ENCODE measurements around the gene TOR1AIP2. TPM values are rescaled to one million over a fixed set of nuclear protein-coding genes. Genes with fewer than 3 reads are reported as not detected.
A peak's percentile ranks its signal among the peaks of the same experiment; 100 is the strongest.

TOR1AIP2 gene
- total RNA-seq, 4 donors from 2014 or later = 51.1 to 69.8 (median 61.0) TPM

DNA sequence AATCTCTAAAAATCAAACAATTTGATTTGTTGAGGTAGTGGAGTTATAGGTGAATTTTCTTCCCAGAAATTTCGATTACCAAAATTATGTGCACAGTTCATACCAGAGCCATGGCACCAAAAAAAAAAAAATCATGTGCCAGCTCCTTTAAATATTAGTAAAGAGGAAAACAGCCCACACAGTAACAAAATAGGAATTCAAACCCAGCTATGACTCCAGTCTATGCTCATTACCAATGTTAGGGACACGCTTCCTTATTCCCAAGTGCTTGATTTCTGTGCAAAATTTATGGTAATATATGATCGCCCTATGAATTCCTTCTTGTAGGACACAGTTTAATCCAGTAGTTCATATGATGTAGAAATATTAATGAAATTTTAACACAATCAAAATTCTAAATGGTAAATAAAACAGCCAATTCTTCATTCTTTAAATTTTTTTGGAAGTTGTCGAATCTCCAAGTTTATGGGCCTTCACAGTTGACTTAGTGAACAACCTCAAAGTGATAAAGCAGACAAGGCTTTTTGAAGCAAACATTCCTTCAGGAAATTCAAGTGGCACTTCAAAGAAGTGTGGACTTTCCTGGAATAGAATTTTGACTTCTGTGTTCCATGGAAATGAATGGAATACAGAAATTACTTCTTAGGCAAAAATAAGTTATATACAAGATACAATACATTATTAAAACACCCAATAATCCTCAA, 1.9 kb downstream of the TOR1AIP2 start:
- TF ChIP-seq POLR2A (IDR thresholded peaks at IDR 0.05) = no peak
- TF ChIP-seq, protein P1, sequence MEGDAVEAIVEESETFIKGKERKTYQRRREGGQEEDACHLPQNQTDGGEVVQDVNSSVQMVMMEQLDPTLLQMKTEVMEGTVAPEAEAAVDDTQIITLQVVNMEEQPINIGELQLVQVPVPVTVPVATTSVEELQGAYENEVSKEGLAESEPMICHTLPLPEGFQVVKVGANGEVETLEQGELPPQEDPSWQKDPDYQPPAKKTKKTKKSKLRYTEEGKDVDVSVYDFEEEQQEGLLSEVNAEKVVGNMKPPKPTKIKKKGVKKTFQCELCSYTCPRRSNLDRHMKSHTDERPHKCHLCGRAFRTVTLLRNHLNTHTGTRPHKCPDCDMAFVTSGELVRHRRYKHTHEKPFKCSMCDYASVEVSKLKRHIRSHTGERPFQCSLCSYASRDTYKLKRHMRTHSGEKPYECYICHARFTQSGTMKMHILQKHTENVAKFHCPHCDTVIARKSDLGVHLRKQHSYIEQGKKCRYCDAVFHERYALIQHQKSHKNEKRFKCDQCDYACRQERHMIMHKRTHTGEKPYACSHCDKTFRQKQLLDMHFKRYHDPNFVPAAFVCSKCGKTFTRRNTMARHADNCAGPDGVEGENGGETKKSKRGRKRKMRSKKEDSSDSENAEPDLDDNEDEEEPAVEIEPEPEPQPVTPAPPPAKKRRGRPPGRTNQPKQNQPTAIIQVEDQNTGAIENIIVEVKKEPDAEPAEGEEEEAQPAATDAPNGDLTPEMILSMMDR (IDR thresholded peaks at IDR 0.05) = no peak
- Histone ChIP-seq H3K36me3 (peaks cover 5 to 31% (median 6%) of the 10 kb centered on the region in 3 donors), H3K4me1 (peaks cover 9 to 59% (median 15%) of the 10 kb centered on the region in 3 donors), H3K9me3 (no peaks in the 10 kb centered on the region), H3K27me3 (no peaks in the 10 kb centered on the region), H3K27ac (peak overlapping the region in 2 of 4 donors; percentile 89 to 90), H3K4me3 (peak overlapping the region in 3 of 4 donors; percentile 69 to 84 (median 80))
- intact Hi-C loops (cut with DNase I) = no loop called here
- WGBS, 2 donors = 85 to 91% methylated on average over 4 of the region's 4 CpGs
- DNase-seq = no peak

DNA sequence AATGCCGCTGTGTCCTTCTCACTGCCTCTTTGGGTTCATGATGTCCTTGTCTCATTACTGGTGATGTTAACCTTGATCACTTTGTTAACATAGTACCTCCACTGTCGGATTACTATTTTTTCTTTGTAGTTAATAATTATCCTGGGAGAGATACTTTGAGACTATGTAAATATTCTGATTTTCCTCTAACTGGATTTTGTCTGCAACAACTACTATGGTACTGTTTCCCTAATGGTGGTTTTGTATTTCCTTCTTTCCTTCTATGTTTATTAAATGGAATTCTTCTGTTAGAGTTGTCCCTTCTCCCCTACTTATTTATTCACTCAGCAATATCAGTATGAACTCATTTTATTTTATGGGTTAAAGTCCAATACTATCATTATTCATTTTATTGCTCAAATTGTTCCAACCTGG, 4.2 kb downstream of the TOR1AIP2 start:
- no peak overlapping the region for H3K4me3 ChIP-seq
- peaks cover 9 to 55% (median 15%) of the 10 kb centered on the region in 3 donors for H3K4me1 ChIP-seq
- H3K36me3 ChIP-seq = peaks cover 5 to 53% (median 6%) of the 10 kb centered on the region in 3 donors
- DNase-seq = no peak
- H3K27me3 ChIP-seq = no peaks in the 10 kb centered on the region
- intact Hi-C loops (cut with DNase I) = no loop called here
- WGBS, 2 donors = 94% methylated on average over 2 of the region's 2 CpGs
- no peak overlapping the region for H3K27ac ChIP-seq
- no peak for TF ChIP-seq POLR2A (IDR thresholded peaks at IDR 0.05)
- TF ChIP-seq, protein P1 (IDR thresholded peaks at IDR 0.05) = no peak
- no peaks in the 10 kb centered on the region for H3K9me3 ChIP-seq

DNA sequence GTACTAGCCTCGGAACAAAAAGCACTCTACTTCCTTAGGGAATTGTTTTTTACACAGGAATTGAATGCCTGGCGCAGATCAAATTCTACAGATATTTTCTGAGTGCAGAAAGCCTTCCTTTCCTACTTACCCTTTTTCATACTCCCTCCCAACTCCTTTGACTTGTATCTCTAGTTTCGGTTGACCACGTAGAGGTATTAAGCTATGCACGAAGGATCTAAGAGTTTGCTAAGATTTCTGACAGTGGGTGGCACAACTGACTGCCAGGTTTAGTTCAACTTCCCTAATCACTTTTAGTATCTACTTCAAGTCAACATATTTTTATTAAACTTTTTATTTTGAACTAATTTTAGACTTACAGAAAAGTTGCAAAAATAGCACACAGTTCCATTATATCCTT, 5.0 kb downstream of the TOR1AIP2 start:
- Histone ChIP-seq H3K27ac (peak overlapping the region in 1 of 4 donors; percentile 26), H3K9me3 (no peaks in the 10 kb centered on the region), H3K4me3 (no peak overlapping the region), H3K4me1 (peaks cover 9 to 50% (median 15%) of the 10 kb centered on the region in 3 donors), H3K36me3 (peaks cover 5 to 60% (median 6%) of the 10 kb centered on the region in 3 donors), H3K27me3 (no peaks in the 10 kb centered on the region)
- intact Hi-C loops (cut with DNase I) = no loop called here
- WGBS, 2 donors = 81 to 86% methylated on average over 5 of the region's 5 CpGs
- no peak for DNase-seq
- TF ChIP-seq POLR2A (IDR thresholded peaks at IDR 0.05) = no peak
- TF ChIP-seq, protein P1 (IDR thresholded peaks at IDR 0.05) = no peak

DNA sequence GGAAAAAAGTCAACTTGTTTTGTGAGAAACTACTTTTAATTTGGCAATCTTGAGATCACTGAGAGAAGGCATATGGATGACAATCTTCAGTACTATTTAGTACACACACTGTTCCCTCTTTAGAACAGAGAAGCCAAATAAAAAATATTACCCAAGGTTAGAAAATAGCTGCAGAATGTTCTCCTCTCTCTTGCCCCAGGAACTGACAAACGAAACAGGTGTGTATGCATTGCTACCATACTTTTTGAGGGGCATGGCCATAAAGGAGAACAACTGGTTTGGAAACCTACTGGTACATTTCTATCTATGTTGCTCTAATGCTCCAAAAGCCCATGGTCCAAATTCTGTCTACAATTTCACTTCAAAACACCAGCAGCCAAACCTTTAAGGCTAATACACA, 5.7 kb downstream of the TOR1AIP2 start:
- Histone ChIP-seq H3K4me1 (peaks cover 9 to 47% (median 15%) of the 10 kb centered on the region in 3 donors), H3K36me3 (peaks cover 5 to 66% (median 10%) of the 10 kb centered on the region in 3 donors), H3K27me3 (no peaks in the 10 kb centered on the region), H3K4me3 (no peak overlapping the region), H3K9me3 (no peaks in the 10 kb centered on the region), H3K27ac (peak overlapping the region in 1 of 4 donors; percentile 26)
- 44 to 67% methylated on average over 1 of the region's 1 CpG for WGBS, 2 donors
- TF ChIP-seq POLR2A (IDR thresholded peaks at IDR 0.05) = no peak
- TF ChIP-seq, protein P1 (IDR thresholded peaks at IDR 0.05) = no peak
- intact Hi-C loops (cut with DNase I) = no loop called here
- no peak for DNase-seq

DNA sequence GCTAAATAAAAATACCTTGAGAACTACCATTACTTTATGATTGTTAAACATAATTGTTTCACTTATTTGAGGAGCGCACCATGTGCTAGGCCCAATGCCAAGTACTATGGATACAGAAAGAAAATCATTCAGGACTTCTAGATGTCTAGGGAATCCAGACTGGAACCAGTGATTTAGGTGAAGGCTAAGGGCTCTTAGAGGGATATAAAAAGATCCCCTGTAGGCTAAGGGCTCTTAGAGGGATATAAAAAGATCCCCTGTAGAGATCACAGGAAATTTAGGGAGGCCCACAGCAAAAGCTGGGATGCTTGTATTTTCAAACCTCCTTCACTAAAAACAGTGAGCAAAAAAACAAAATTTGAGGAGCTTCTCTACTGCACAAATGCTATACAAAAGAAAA, 6.7 kb downstream of the TOR1AIP2 start:
- no peak for TF ChIP-seq POLR2A (IDR thresholded peaks at IDR 0.05)
- TF ChIP-seq, protein P1 (IDR thresholded peaks at IDR 0.05) = no peak
- no peak for DNase-seq
- H3K9me3 ChIP-seq = no peaks in the 10 kb centered on the region
- H3K27me3 ChIP-seq = no peaks in the 10 kb centered on the region
- WGBS, 2 donors = 84 to 100% methylated on average over 1 of the region's 1 CpG
- H3K4me3 ChIP-seq = no peak overlapping the region
- H3K4me1 ChIP-seq = peaks cover under 1 to 36% (median 11%) of the 10 kb centered on the region in 3 donors
- intact Hi-C loops (cut with DNase I) = no loop called here
- no peak overlapping the region for H3K27ac ChIP-seq
- peaks cover 5 to 77% (median 11%) of the 10 kb centered on the region in 3 donors for H3K36me3 ChIP-seq
